ENCODE data around the gene SKAP1.

GRCh38 chr17:48215583-48216139 lies 214.4 kb downstream of the SKAP1 start:
- TF ChIP-seq ZBTB33 (IDR thresholded peaks at IDR 0.05; ENCODE audit: borderline replicate concordance, low read depth): no peak
- no peak for TF ChIP-seq REST (IDR thresholded peaks at IDR 0.05; ENCODE audit: low read depth, low read length)
- peak; percentile 57 for TF ChIP-seq CTCF (IDR thresholded peaks at IDR 0.05)
- TF ChIP-seq EZH2phosphoT487 (IDR thresholded peaks at IDR 0.05; ENCODE audit: borderline replicate concordance, low read depth): no peak
- peak; percentile 30 for TF ChIP-seq SMC3 (IDR thresholded peaks at IDR 0.05; ENCODE audit: low read depth, low read length)
- no peak for TF ChIP-seq USF2 (IDR thresholded peaks at IDR 0.05; ENCODE audit: borderline replicate concordance, low read depth, low read length)
- TF ChIP-seq USF1 (IDR thresholded peaks at IDR 0.05; ENCODE audit: borderline replicate concordance, low read depth): no peak
- no peak for TF ChIP-seq RFX5 (IDR thresholded peaks at IDR 0.05; ENCODE audit: low read length)
- TF ChIP-seq EP300 (IDR thresholded peaks at IDR 0.05; ENCODE audit: borderline replicate concordance in 1 of 2, low read depth in 1 of 2, low read length in 1 of 2): no peak
- TF ChIP-seq IRF3 (IDR thresholded peaks at IDR 0.05; ENCODE audit: low read depth, low read length): no peak
- TF ChIP-seq CHD2 (IDR thresholded peaks at IDR 0.05; ENCODE audit: low read length, partially characterized antibody): no peak
- no peak for TF ChIP-seq MAX (IDR thresholded peaks at IDR 0.05; ENCODE audit: low read depth)
- no peak for TF ChIP-seq SIN3A (IDR thresholded peaks at IDR 0.05; ENCODE audit: borderline replicate concordance, low read depth, low read length)

Data from SK-N-SH (cell line).